Retinal pigment epithelial cell (primary cell): ENCODE measurements around the gene PPP6R1.
A peak's percentile ranks its signal among the peaks of the same experiment; 100 is the strongest.

Experiments used
- DNase-seq: peaks from one replicate; pipeline ENCODE4 v3.0.0-alpha.2; 2010; ENCODE audit warnings: low read depth
- H3K4me3 ChIP-seq: 2 replicates; pipeline ENCODE4 v1.5.1; 2011; ENCODE audit warnings: mild to moderate bottlenecking, low read length, control low read depth, moderate library complexity
- CTCF ChIP-seq: conservative IDR thresholded peaks from 2 replicates; pipeline ENCODE4 v1.5.1; 2011; ENCODE audit warnings: low read depth, low read length, control low read depth, inconsistent platforms

Gene PPP6R1

DNA sequence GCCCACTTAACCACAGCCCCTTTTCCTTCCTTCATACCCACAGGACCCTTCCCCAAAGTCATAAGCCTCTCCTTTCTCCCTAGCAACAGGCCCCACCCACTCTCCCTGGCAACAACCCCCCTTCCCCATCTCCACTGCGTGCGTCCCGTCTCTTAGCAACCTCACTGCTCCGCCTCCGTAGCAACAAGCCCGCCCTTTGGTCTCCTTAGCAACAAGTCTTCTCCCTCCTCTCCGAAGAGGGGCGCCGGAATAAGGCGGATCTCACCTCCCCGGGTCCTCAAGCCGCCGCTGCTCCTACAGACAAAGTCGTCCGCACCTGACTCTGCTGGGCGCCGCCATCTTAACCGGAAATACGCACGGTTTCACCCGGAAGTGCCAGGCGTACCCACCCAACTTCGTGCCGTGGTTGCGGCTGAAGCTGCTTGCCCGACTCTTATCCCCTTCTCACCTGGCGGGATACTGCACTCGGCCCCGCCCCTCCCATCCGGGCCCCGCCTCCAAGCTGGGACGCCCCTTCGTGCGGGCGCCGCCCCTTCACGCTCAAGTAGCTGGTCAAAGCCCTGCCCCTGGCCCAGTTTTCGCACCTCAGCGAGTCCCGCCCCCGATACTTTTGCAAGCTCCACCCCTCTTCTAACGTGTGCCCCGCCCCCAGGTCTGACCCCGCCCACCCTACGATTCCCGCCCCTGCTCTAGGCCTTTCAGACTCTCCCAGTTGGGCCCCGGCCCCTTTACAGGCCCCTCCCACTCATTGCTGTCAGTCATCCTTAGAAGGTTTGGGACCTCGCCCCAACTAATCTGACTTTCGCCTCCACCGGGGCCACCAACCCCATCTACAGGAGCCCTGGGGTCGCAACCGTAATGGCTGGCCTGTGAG, 21.2 kb upstream of the PPP6R1 start, which contains the start of gene HSPBP1:
Gene HSPBP1 (minus strand): TSS at position 341 of the 874 bp plus-strand sequence. CDS start 502 bp downstream, outside the sequence.
- H3K4me3 ChIP-seq, result peak within 1 kb of the TSS; percentile 96
- no peak for TF ChIP-seq CTCF
- peak; percentile 87 for DNase-seq

GRCh38 chr19:55279340-55279739, 20.5 kb upstream of the PPP6R1 start:
- no peak for TF ChIP-seq CTCF
- peak overlapping the region; percentile 96 for H3K4me3 ChIP-seq
- DNase-seq, result no peak

GRCh38 chr19:55278391-55279135, 19.7 kb upstream of the PPP6R1 start:
- DNase-seq, result no peak

DNA sequence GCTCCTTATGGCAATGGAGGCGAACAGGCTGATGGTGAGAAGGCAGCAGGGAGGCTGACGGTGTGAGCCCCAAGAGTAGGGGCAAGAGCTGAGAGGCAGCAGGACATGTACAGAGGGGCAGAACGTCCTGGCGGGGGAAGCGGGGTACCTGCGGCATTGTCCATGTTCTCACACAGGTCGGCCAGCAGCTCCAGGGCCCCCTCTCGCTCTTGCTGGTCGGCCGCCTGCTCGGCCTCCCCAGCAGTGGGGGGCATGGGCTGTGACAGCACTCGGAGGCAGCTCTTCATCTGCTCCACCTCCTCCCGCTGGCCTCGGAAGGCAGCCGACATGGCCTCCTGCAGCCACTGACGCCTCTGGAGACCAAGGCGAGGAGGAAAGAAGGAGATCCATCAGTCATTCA, 18.7 kb upstream of the PPP6R1 start:
- H3K4me3 ChIP-seq, result no peak overlapping the region
- no peak for DNase-seq
- no peak for TF ChIP-seq CTCF

More at GRCh38 chr19:55278391-55279135, 19.7 kb upstream of the PPP6R1 start:
- H3K4me3 ChIP-seq, result peak overlapping the region; percentile 96
- no peak for TF ChIP-seq CTCF

DNA sequence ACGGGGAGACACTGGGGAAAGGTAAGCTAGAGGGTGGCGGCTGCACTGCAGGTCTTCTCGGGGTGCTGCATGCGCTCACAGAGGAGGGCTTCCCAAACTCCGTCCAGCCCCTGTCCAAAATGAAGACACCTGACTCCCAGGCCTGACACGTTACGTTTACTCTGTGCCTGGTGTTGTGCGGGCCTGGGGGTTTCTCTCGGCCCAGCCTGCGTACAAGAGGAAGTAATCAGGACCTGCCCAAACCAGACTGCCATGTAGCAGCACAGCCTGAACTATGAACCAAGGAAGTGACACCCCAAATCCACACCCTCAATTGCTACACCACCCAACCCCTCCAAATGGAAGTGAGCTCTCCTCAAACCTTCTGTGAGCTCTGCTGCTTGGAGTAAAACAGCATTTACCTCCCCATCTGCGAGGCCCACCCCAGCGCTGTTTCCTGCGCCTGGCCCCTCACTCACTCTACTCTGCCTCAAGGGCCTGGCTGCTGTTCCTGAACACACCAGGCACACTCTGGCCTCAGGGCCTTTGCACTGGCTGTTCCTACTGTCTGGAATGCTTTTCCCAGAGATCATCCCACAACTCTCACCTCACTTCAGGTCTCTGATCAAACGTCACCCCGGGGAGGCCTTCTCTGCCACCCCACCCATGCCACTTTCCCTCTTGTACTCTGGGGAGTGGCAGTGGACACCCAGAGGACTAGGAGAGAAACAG, 18.1 kb upstream of the PPP6R1 start:
- no peak overlapping the region for H3K4me3 ChIP-seq

More for the DNA sequence above, 18.1 kb upstream of the PPP6R1 start:
- DNase-seq, result no peak
- no peak for TF ChIP-seq CTCF
